Brain microvascular endothelial cell (primary cell): ENCODE data around the gene PHACTR3.

ENCODE experiments used
- DNase-seq: peaks from one replicate; pipeline ENCODE4 v3.0.0-alpha.2; 2020
- H3K27ac ChIP-seq: fragments of 250-450 bp; sonication (Bioruptor Pico); 2 replicates; pipeline ENCODE4 v1.5.1; 2020; ENCODE audit warnings: mild to moderate bottlenecking, moderate library complexity
- H3K27me3 ChIP-seq: fragments of 250-450 bp; sonication (Bioruptor Pico); replicated peaks from 2 replicates; pipeline ENCODE4 v1.5.1; 2020; ENCODE audit warnings: mild to moderate bottlenecking
- H3K36me3 ChIP-seq: fragments of 250-450 bp; sonication (Bioruptor Pico); replicated peaks from 2 replicates; pipeline ENCODE4 v1.5.1; 2020; ENCODE audit warnings: mild to moderate bottlenecking
- H3K4me3 ChIP-seq: 2 replicates; pipeline ENCODE4 v1.5.1; 2011; ENCODE audit warnings: low read depth, mild to moderate bottlenecking, control low read depth, low read length, moderate library complexity
- in situ Hi-C: cut with HindIII; loops from 2 replicates; pipeline ENCODE4 v1.10.0; 2017; ENCODE audit warnings: low sequenced_read_pairs, low pct_ligation_motif_present
- TF ChIP-seq, protein P1 (sequence below): IDR thresholded peaks from 2 replicates; pipeline ENCODE4 v1.5.1; 2011; ENCODE audit warnings: low read depth, mild to moderate bottlenecking, moderate library complexity, low read length, control low read depth, inconsistent platforms; ENCODE audit errors: missing control alignments

Gene PHACTR3

DNA sequence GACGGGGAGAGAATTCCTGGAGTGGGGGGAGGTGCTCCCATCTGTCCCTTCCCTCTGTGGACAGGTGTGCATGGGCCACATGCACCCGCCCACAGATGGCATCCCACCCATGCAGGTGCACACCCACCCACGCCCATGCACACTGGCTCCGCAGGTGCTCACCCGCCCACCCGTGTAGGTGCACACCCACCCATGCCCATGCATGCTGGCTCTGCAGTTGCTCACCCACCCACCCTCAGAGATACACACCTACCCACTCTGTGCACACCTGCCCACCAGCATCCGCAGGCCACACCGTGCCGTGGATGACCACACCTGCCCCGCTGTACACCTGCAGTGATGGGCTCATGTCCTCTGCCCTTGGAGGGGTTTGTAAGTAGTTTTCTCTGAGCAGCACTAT lies 132.0 kb downstream of the PHACTR3 start:
- Histone ChIP-seq H3K27ac (no peak overlapping the region), H3K4me3 (no peak overlapping the region), H3K27me3 (no peaks in the 10 kb centered on the region), H3K36me3 (no peaks in the 10 kb centered on the region)
- TF ChIP-seq, protein P1, sequence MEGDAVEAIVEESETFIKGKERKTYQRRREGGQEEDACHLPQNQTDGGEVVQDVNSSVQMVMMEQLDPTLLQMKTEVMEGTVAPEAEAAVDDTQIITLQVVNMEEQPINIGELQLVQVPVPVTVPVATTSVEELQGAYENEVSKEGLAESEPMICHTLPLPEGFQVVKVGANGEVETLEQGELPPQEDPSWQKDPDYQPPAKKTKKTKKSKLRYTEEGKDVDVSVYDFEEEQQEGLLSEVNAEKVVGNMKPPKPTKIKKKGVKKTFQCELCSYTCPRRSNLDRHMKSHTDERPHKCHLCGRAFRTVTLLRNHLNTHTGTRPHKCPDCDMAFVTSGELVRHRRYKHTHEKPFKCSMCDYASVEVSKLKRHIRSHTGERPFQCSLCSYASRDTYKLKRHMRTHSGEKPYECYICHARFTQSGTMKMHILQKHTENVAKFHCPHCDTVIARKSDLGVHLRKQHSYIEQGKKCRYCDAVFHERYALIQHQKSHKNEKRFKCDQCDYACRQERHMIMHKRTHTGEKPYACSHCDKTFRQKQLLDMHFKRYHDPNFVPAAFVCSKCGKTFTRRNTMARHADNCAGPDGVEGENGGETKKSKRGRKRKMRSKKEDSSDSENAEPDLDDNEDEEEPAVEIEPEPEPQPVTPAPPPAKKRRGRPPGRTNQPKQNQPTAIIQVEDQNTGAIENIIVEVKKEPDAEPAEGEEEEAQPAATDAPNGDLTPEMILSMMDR = no peak
- DNase-seq = no peak
- in situ Hi-C loops = no loop called here

GRCh38 chr20:59737073-59737666 lies 132.8 kb downstream of the PHACTR3 start:
- in situ Hi-C loops = no loop called here
- Histone ChIP-seq H3K27me3 (no peaks in the 10 kb centered on the region), H3K4me3 (no peak overlapping the region), H3K36me3 (no peaks in the 10 kb centered on the region), H3K27ac (no peak overlapping the region)
- DNase-seq = no peak
- TF ChIP-seq, protein P1 = no peak

DNA sequence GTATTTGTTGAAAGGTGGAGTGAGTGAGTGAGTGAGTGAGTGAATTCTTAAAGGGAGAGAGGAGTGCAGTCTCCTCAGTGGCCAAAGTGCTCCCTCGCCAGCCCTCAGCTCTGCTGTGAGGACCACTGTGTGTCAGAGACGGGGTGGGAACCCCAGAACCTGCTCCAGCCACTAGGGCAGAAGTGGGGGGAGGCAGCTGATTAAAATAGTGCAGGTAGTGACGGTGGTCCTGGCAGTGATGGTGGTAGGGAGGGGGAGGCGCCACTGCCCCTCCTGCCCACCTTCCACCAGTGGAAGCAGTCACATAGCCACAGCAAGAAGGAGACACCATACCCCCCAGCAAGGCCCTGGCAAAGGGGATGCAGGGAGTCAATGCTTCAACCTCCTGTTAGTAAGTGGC lies 133.5 kb downstream of the PHACTR3 start:
- H3K27me3 ChIP-seq = no peaks in the 10 kb centered on the region
- no peaks in the 10 kb centered on the region for H3K36me3 ChIP-seq
- no peak overlapping the region for H3K27ac ChIP-seq
- TF ChIP-seq, protein P1 = no peak
- no peak overlapping the region for H3K4me3 ChIP-seq
- in situ Hi-C loops = no loop called here
- DNase-seq = no peak

DNA sequence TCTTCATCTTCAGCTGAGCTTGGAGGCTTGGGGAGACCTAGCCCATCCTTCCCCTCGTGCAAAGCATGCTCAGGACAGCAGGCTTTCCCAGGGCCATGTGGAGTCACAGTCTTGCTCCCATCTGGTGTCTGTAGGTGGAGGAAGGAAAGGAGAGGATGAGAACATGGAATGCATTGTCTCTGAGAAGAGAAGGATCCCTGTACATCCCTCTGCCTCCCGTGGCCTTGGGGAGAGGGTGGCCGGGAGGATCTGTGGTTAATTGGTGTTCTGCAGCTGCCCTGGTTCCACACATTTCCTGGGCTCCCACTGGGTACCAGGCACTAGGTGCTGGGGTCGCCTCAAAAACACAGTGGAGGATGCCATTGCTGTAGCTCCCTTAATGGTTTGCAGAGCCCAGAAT lies 134.5 kb downstream of the PHACTR3 start:
- Histone ChIP-seq H3K27me3 (no peaks in the 10 kb centered on the region), H3K27ac (no peak overlapping the region), H3K36me3 (no peaks in the 10 kb centered on the region), H3K4me3 (no peak overlapping the region)
- in situ Hi-C loops = no loop called here
- DNase-seq = no peak
- TF ChIP-seq, protein P1 = no peak

DNA sequence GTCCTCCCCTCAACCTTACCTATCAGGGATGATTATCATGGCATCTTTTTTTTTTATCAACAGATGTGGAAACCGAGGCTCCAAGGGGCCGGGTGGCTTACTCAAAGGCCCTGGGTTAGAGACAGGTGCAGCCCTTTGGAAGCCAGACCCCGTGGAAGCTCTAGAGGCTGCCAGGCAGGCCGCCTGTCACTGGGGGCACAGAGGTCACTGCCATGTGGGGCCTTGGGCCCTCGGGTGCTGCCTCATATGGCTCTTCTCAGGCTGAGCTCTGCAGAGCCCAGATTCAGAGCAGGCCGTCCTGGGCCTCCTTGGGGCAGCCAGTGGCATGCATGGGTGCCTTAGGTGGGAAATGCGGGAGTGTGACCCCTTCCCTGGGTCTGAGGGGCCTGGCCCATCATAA lies 136.3 kb downstream of the PHACTR3 start:
- Histone ChIP-seq H3K27ac (no peak overlapping the region), H3K27me3 (no peaks in the 10 kb centered on the region), H3K4me3 (no peak overlapping the region), H3K36me3 (no peaks in the 10 kb centered on the region)
- TF ChIP-seq, protein P1 = no peak
- in situ Hi-C loops = no loop called here
- DNase-seq = no peak

DNA sequence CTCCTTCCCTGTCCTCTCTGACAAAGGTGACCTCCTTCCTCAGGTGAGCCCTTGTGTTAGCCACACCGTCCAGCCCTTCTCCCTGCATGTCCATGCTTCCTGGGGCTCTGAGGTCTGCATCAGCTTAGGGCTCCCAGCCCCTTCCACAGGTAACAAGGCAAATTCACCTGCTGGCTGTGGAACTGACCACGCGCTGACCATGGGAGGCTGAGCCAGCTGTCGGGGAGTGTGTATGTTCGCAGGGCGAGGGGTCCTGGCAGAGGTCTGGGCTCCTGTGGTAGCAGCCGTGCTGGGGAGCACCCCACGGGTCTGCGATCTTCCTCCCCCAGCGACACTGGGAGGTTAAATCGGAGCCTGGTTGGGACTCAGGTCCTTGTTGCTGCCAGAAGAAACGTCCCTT lies 136.7 kb downstream of the PHACTR3 start:
- Histone ChIP-seq H3K27ac (no peak overlapping the region), H3K4me3 (no peak overlapping the region), H3K27me3 (no peaks in the 10 kb centered on the region), H3K36me3 (no peaks in the 10 kb centered on the region)
- DNase-seq = no peak
- in situ Hi-C loops = no loop called here
- TF ChIP-seq, protein P1 = no peak
